BJ (cell line): ENCODE results near the gene LSM3. TPM values are rescaled to one million over a fixed set of nuclear protein-coding genes. Genes with fewer than 3 reads are reported as not detected.
"Not testable (repeated sequence)": the region's sequence is repeated elsewhere in the genome, so short reads cannot be mapped to it uniquely, and the experiment has no call there.

ENCODE experiments used
- CTCF ChIA-PET: fragments of 350-600 bp; formaldehyde crosslinking; extraction: SDS; loops from one replicate; lab custom pipeline; 2021; ENCODE audit warnings: antibody characterized with exemption, inconsistent platforms; lab: Yijun Ruan, JAX
- POLR2A ChIA-PET: fragments of 300-600 bp; sonication (Branson Sonifier 250); formaldehyde crosslinking; extraction: SDS; loops from one replicate; lab custom pipeline; 2021; ENCODE audit warnings: antibody characterized with exemption; lab: Charles Lee
- DNase-seq: peaks from one replicate; pipeline ENCODE4 v3.0.0-alpha.2; 2011; ENCODE audit warnings: low read depth
- H3K27me3 ChIP-seq: 2 replicates; pipeline ENCODE4 v1.6.0; 2011; ENCODE audit warnings: low read length; ENCODE audit not compliant: control insufficient read depth, insufficient read depth
- H3K36me3 ChIP-seq: 2 replicates; pipeline ENCODE4 v1.5.1; 2011; ENCODE audit warnings: low read length; ENCODE audit not compliant: control insufficient read depth, insufficient read depth
- H3K4me3 ChIP-seq: 2 replicates; pipeline ENCODE4 v1.5.1; 2011; ENCODE audit warnings: low read depth, mild to moderate bottlenecking, control low read depth, low read length
- CTCF ChIP-seq: IDR thresholded peaks from 2 replicates; pipeline ENCODE4 v1.5.1; 2011; ENCODE audit warnings: low read depth, mild to moderate bottlenecking, control low read depth, inconsistent platforms, low read length, moderate library complexity; ENCODE audit not compliant: insufficient read depth
- polyA plus RNA-seq: library from polyadenylated mRNA; depleted of rRNA; stranded (reverse); fragments of >200 nt; gene quantifications from 2 replicates; pipeline ENCODE4 v1.2.3, GENCODE V29; 2011

Gene LSM3
- polyA plus RNA-seq, 1 experiment: 2.7 TPM

- TF ChIP-seq CTCF: no peak
- no peaks in the 10 kb centered on the region for H3K36me3 ChIP-seq
- CTCF ChIA-PET: interaction anchor here (1.1 to 6.7 kb wide), 3 partner anchors 25 to 332 kb away, joined by 3 to 25 read pairs (median 7); no protein-coding TSS in a partner anchor
- POLR2A ChIA-PET: no interaction called here
- no peaks in the 10 kb centered on the region for H3K27me3 ChIP-seq
- DNase-seq: no peak
- no peak overlapping the region for H3K4me3 ChIP-seq
Observed at GRCh38 chr3:14228681-14229470, 50.3 kb downstream of the LSM3 start.

- DNase-seq, H3K36me3 ChIP-seq, H3K4me3 ChIP-seq, POLR2A ChIA-PET, H3K27me3 ChIP-seq: not testable (repeated sequence)
- CTCF ChIA-PET: interaction anchor here (0.9 to 6.7 kb wide), 4 partner anchors 26 to 333 kb away, joined by 3 to 25 read pairs (median 5); no protein-coding TSS in a partner anchor
Observed at GRCh38 chr3:14229695-14230094, 51.1 kb downstream of the LSM3 start.

- no peaks in the 10 kb centered on the region for H3K36me3 ChIP-seq
- POLR2A ChIA-PET: no interaction called here
- no peak for TF ChIP-seq CTCF
- CTCF ChIA-PET: interaction anchor here (0.9 to 6.7 kb wide), 4 partner anchors 15 to 60 kb away, joined by 3 to 25 read pairs (median 4); no protein-coding TSS in a partner anchor
- no peak overlapping the region for H3K4me3 ChIP-seq
- no peak for DNase-seq
- no peaks in the 10 kb centered on the region for H3K27me3 ChIP-seq
Observed at GRCh38 chr3:14230729-14231128, 52.1 kb downstream of the LSM3 start.

- POLR2A ChIA-PET: interaction anchor here (1.9 kb wide), 1 partner anchor 21 kb away, joined by 7 read pairs; no protein-coding TSS in a partner anchor
- H3K36me3 ChIP-seq: no peaks in the 10 kb centered on the region
- H3K4me3 ChIP-seq: no peak overlapping the region
- no peak for DNase-seq
- CTCF ChIA-PET: interaction anchor here (0.9 to 6.7 kb wide), 11 partner anchors 9 to 317 kb away, joined by 3 to 25 read pairs (median 5); no protein-coding TSS in a partner anchor
- TF ChIP-seq CTCF: no peak
- no peaks in the 10 kb centered on the region for H3K27me3 ChIP-seq
Observed at GRCh38 chr3:14231145-14231990, 52.8 kb downstream of the LSM3 start.

GRCh38 chr3:14231998-14232501, 53.4 kb downstream of the LSM3 start:
- TF ChIP-seq CTCF: no peak
- Histone ChIP-seq H3K4me3 (no peak overlapping the region), H3K36me3 (no peaks in the 10 kb centered on the region), H3K27me3 (no peaks in the 10 kb centered on the region)
- DNase-seq: no peak
- ChIA-PET POLR2A (interaction anchor here (0.6 to 1.9 kb wide), 2 partner anchors 18 to 21 kb away, joined by 7 to 9 read pairs; no protein-coding TSS in a partner anchor), CTCF (interaction anchor here (0.6 to 6.7 kb wide), 13 partner anchors 9 to 633 kb away, joined by 3 to 25 read pairs (median 5); no protein-coding TSS in a partner anchor)
